Kidney (tissue), 14 donors: ENCODE data around the gene LNX1. TPM values are rescaled to one million over a fixed set of nuclear protein-coding genes. Genes with fewer than 3 reads are reported as not detected.

Experiments
- DNase-seq, 5 donors: peaks; one replicate each; pipeline ENCODE4 v3.0.0-alpha.2; 2013 to 2020
- FAIRE-seq: peaks from 2 replicates; lab custom pipeline; 2012; peaks lifted over from hg19 to GRCh38; lab: Jason Lieb, UNC
- H3K27ac ChIP-seq, 2 donors: one replicate each; pipeline ENCODE4 v1.7.0; 2013; ENCODE audit warnings: low read depth in 2 of 2, low read length in 2 of 2, inconsistent platforms in 1 of 2
- H3K27me3 ChIP-seq: one replicate; pipeline ENCODE4 v1.7.1; 2013; ENCODE audit warnings: low read length, inconsistent platforms; ENCODE audit not compliant: control insufficient read depth, insufficient read depth
- H3K36me3 ChIP-seq, 3 donors: one replicate each; pipeline versions ENCODE4 v1.7.0 to v1.7.1; 2013; ENCODE audit warnings: low read length in 3 of 3, control low read depth in 1 of 3, inconsistent platforms in 1 of 3; ENCODE audit not compliant: insufficient read depth in 3 of 3, control insufficient read depth in 2 of 3
- H3K4me1 ChIP-seq, 3 donors: one replicate each; pipeline versions ENCODE4 v1.7.0 to v1.7.1; 2013; ENCODE audit warnings: low read length in 3 of 3, inconsistent platforms in 1 of 3, low read depth in 1 of 3; ENCODE audit not compliant: control insufficient read depth in 2 of 3, insufficient read depth in 2 of 3
- H3K4me3 ChIP-seq, 3 donors: one replicate each; pipeline versions ENCODE4 v1.7.0 to v1.8.1; 2013; ENCODE audit warnings: low read length in 3 of 3, control low read depth in 1 of 3, inconsistent platforms in 1 of 3
- H3K9ac ChIP-seq, 3 donors: one replicate each; pipeline versions ENCODE4 v1.7.0 to v1.7.1; 2013; ENCODE audit warnings: low read length in 3 of 3, control low read depth in 1 of 3, inconsistent platforms in 1 of 3
- H3K9me3 ChIP-seq, 3 donors: one replicate each; pipeline versions ENCODE4 v1.7.0 to v1.7.1; 2013; ENCODE audit warnings: low read length in 3 of 3, control low read depth in 1 of 3, inconsistent platforms in 1 of 3; ENCODE audit not compliant: control insufficient read depth in 2 of 3, insufficient read depth in 1 of 3
- CTCF ChIP-seq: IDR thresholded peaks from 3 replicates; pipeline ENCODE4 v1.5.1; 2012; ENCODE audit warnings: mild to moderate bottlenecking, moderate library complexity, borderline replicate concordance; ENCODE audit not compliant: insufficient read depth; ENCODE audit errors: extremely low read depth
- intact Hi-C: fragments of 100-400 bp; cut with DNase I; formaldehyde crosslinking; loops from one replicate; pipeline ENCODE4 v1.11.1; 2022
- polyA plus RNA-seq: library from polyadenylated mRNA; stranded (reverse); fragments of 350-450 nt; fragmentation: Illumina TruSeq; extraction: RNeasy Lipid Tissue Mini Kit (QIAGEN cat#74804); gene quantifications from one replicate; pipeline ENCODE4 v1.2.3, GENCODE V29; 2014; ENCODE audit warnings: low read depth, low replicate concordance; ENCODE audit not compliant: insufficient read depth
- total RNA-seq: library from RNA; stranded (reverse); fragmentation: NEBNext Ultra II Directional; extraction: Animal tissue kit (Norgen Biotek cat#: 25700); gene quantifications from one replicate; pipeline ENCODE4 v1.2.1, GENCODE V29; 2021
- donor health status: control.
- donor health status: control.
- donor health status: control.
- donor health status: control.
- donor health status: control.
- donor health status: DM: yes; HTN: yes; CAD: no.
- donor health status: Normal renal cell carcinoma (clear cell type).

Gene LNX1
- total and polyA plus RNA-seq, 2 donors from 2014 or later, result 10.2 to 25.6 TPM

GRCh38 chr4:53515076-53515475, 76.2 kb downstream of the LNX1 start:
- FAIRE-seq, result no peak
- Histone ChIP-seq H3K36me3 (no peaks in the 10 kb centered on the region), H3K27me3 (no peaks in the 10 kb centered on the region), H3K9ac (no peak overlapping the region), H3K4me1 (no peaks in the 10 kb centered on the region), H3K4me3 (no peak overlapping the region), H3K9me3 (no peaks in the 10 kb centered on the region), H3K27ac (no peak overlapping the region)
- TF ChIP-seq CTCF, result no peak
- intact Hi-C loops, result no loop called here
- no peak for DNase-seq

- intact Hi-C loops, result no loop called here
- no peaks in the 10 kb centered on the region for H3K9me3 ChIP-seq
- DNase-seq (no peak), FAIRE-seq (no peak)
- no peaks in the 10 kb centered on the region for H3K27me3 ChIP-seq
- no peak for TF ChIP-seq CTCF
- no peak overlapping the region for H3K27ac ChIP-seq
- H3K9ac ChIP-seq, result no peak overlapping the region
- no peaks in the 10 kb centered on the region for H3K36me3 ChIP-seq
- H3K4me3 ChIP-seq, result no peak overlapping the region
- no peaks in the 10 kb centered on the region for H3K4me1 ChIP-seq
Measured at GRCh38 chr4:53514509-53514908, 76.8 kb downstream of the LNX1 start.

GRCh38 chr4:53512608-53513007, 78.7 kb downstream of the LNX1 start:
- Histone ChIP-seq H3K4me3 (no peak overlapping the region), H3K27ac (no peak overlapping the region), H3K4me1 (no peaks in the 10 kb centered on the region), H3K9ac (no peak overlapping the region), H3K36me3 (no peaks in the 10 kb centered on the region), H3K27me3 (no peaks in the 10 kb centered on the region), H3K9me3 (no peaks in the 10 kb centered on the region)
- intact Hi-C loops, result no loop called here
- FAIRE-seq (no peak), DNase-seq (peak in 1 of 5 donors; percentile 27)
- TF ChIP-seq CTCF, result no peak

GRCh38 chr4:53511014-53511413, 80.3 kb downstream of the LNX1 start:
- Histone ChIP-seq H3K9ac (no peak overlapping the region), H3K9me3 (no peaks in the 10 kb centered on the region), H3K4me1 (no peaks in the 10 kb centered on the region), H3K27me3 (no peaks in the 10 kb centered on the region), H3K4me3 (no peak overlapping the region), H3K36me3 (peaks cover 0 to 5% (median 0%) of the 10 kb centered on the region in 3 donors), H3K27ac (no peak overlapping the region)
- no peak for TF ChIP-seq CTCF
- intact Hi-C loops, result no loop called here
- DNase-seq (no peak), FAIRE-seq (no peak)
